PC-9 (cell line): ENCODE results near the gene PTPRD. TPM values are rescaled to one million over a fixed set of nuclear protein-coding genes. Genes with fewer than 3 reads are reported as not detected.

Experiments
- BruUV-seq: library from RNA; stranded (reverse); fragments of 400-500 nt; replicated peaks from 2 replicates; lab custom pipeline; 2021; lab: Mats Ljungman, UMichigan
- CTCF ChIA-PET: fragments of 300-600 bp; sonication (Branson Sonifier 250); formaldehyde crosslinking; loops from one replicate; lab custom pipeline; 2022; ENCODE audit warnings: antibody characterized with exemption; lab: Charles Lee
- POLR2A ChIA-PET: fragments of 300-600 bp; sonication (Branson Sonifier 250); formaldehyde crosslinking; loops from one replicate; lab custom pipeline; 2022; ENCODE audit warnings: antibody characterized with exemption; ENCODE audit not compliant: unreplicated experiment; lab: Charles Lee
- DNase-seq, 2 experiments: peaks; one replicate each; pipeline versions ENCODE4 v3.0.0 to v3.0.0-alpha.2; 2015 to 2022; ENCODE audit warnings: mixed read lengths in 1 of 2
- H2AFZ ChIP-seq: fragments of 200-600 bp; sonication (generic); 2 replicates; pipeline ENCODE4 v1.8.1; 2017; ENCODE audit warnings: antibody characterized with exemption
- H3F3A ChIP-seq: fragments of 200-600 bp; sonication (generic); 2 replicates; pipeline ENCODE4 v1.8.1; 2017; ENCODE audit warnings: antibody characterized with exemption, mild to moderate bottlenecking, low read depth; ENCODE audit not compliant: insufficient read depth
- H3K27ac ChIP-seq: fragments of 200-600 bp; sonication (generic); 2 replicates; pipeline ENCODE4 v1.6.1; 2016; ENCODE audit warnings: mixed run types
- H3K27me3 ChIP-seq: fragments of 200-600 bp; sonication (generic); 2 replicates; pipeline ENCODE4 v1.6.1; 2016; ENCODE audit warnings: low read depth, mixed run types; ENCODE audit not compliant: insufficient read depth
- H3K36me3 ChIP-seq: fragments of 200-600 bp; sonication (generic); 2 replicates; pipeline ENCODE4 v1.6.1; 2016; ENCODE audit warnings: low read depth, mixed run types
- H3K4me1 ChIP-seq: fragments of 200-600 bp; sonication (generic); replicated peaks from 2 replicates; pipeline ENCODE4 v1.6.1; 2016; ENCODE audit warnings: mixed run types; ENCODE audit not compliant: insufficient read depth
- H3K4me2 ChIP-seq: fragments of 200-600 bp; sonication (generic); 2 replicates; pipeline ENCODE4 v1.6.1; 2017; ENCODE audit warnings: mixed run types
- H3K4me3 ChIP-seq: fragments of 200-600 bp; sonication (generic); 2 replicates; pipeline ENCODE4 v1.6.1; 2016; ENCODE audit warnings: mixed run types
- H3K79me2 ChIP-seq: fragments of 200-600 bp; sonication (generic); 2 replicates; pipeline ENCODE4 v1.6.1; 2017; ENCODE audit warnings: low read depth, mixed run types
- H3K9me2 ChIP-seq: fragments of 200-600 bp; sonication (generic); 2 replicates; pipeline ENCODE4 v1.8.1; 2017; ENCODE audit warnings: mild to moderate bottlenecking; ENCODE audit not compliant: insufficient read depth
- H3K9me3 ChIP-seq: fragments of 200-600 bp; sonication (generic); 2 replicates; pipeline ENCODE4 v1.8.1; 2016; ENCODE audit warnings: low read depth; ENCODE audit not compliant: insufficient read depth
- H4K20me1 ChIP-seq: fragments of 200-600 bp; sonication (generic); 2 replicates; pipeline ENCODE4 v1.8.1; 2017; ENCODE audit not compliant: insufficient read depth
- CTCF ChIP-seq: fragments of 200-600 bp; sonication (generic); conservative IDR thresholded peaks from 2 replicates; pipeline ENCODE4 v1.6.1; 2017; ENCODE audit warnings: mixed run types, antibody characterized with exemption, mild to moderate bottlenecking, moderate library complexity
- EZH2 ChIP-seq: fragments of 200-600 bp; sonication (generic); IDR thresholded peaks from 2 replicates; pipeline ENCODE4 v1.8.0; 2017; ENCODE audit warnings: antibody characterized with exemption, low read depth
- intact Hi-C: fragments of 100-400 bp; cut with micrococcal nuclease; formaldehyde crosslinking; loops from one replicate; pipeline ENCODE4 v1.10.0; 2022; ENCODE audit not compliant: unreplicated experiment
- total RNA-seq: library from RNA; stranded (reverse); gene quantifications from 2 replicates; pipeline ENCODE4 v1.2.3, GENCODE V29; 2021

The PTPRD gene
- total RNA-seq, 1 experiment from 2014 or later = not detected

DNA sequence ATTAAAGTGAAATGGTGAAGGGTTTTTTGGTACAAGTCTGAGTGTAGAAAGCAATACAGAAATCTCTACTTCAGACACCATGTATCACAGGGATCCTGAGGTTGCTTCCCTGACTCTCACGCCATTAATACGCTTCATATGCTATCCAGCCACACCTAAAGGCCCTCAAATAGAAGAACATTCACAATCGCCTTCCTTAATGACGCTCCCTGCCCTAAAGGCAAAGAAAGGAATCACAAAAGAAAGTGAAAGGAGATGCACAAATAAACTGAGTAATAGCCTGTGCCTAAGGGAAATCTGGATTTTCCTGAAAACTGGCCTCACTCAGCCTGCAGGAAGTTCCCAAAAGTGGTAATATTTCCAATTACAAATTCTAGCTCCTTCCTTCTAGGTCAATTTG is 1810.6 kb downstream of the PTPRD start:
- no peak overlapping the region for H3K4me3 ChIP-seq
- no peak for DNase-seq
- no peak overlapping the region for H3K27ac ChIP-seq
- no peaks in the 10 kb centered on the region for H3K27me3 ChIP-seq
- H3K36me3 ChIP-seq = no peaks in the 10 kb centered on the region
- no peak for TF ChIP-seq CTCF
- no peak for TF ChIP-seq EZH2
- H3K79me2 ChIP-seq = no peaks in the 10 kb centered on the region
- H3K9me3 ChIP-seq = no peaks in the 10 kb centered on the region
- H3F3A ChIP-seq = no peaks in the 10 kb centered on the region
- H3K9me2 ChIP-seq = no peaks in the 10 kb centered on the region
- no peak overlapping the region for H3K4me2 ChIP-seq
- no peaks in the 10 kb centered on the region for H3K4me1 ChIP-seq
- ChIA-PET POLR2A (no interaction called here), CTCF (no interaction called here)
- intact Hi-C loops = no loop called here
- H2AFZ ChIP-seq = no peak overlapping the region
- H4K20me1 ChIP-seq = no peaks in the 10 kb centered on the region
- no TSS peak for BruUV-seq

DNA sequence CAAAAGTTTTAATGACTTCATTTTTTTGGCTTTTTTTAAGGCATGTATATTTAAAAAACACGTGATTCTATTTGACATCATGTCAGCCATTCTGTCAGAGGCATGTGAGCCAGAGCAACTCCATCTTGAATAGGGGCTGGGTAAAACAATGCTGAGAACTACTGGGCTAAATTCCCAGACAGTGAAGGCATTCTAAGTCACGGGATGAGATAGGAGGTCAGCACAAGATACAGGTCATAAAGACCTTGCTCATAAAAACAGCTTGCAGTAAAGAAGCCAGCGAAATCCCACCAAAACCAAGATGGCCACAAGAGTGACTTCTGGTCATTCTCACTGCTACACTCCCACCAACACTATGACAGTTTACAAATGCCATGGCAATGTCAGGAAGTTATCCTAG is 1812.6 kb downstream of the PTPRD start:
- Histone ChIP-seq H3K36me3 (no peaks in the 10 kb centered on the region), H3K9me3 (no peaks in the 10 kb centered on the region), H2AFZ (no peak overlapping the region), H3K4me1 (no peaks in the 10 kb centered on the region), H3K4me2 (no peak overlapping the region), H3K4me3 (no peak overlapping the region), H3F3A (no peaks in the 10 kb centered on the region), H3K27me3 (no peaks in the 10 kb centered on the region), H3K27ac (no peak overlapping the region), H4K20me1 (no peaks in the 10 kb centered on the region), H3K79me2 (no peaks in the 10 kb centered on the region), H3K9me2 (no peaks in the 10 kb centered on the region)
- ChIA-PET POLR2A (no interaction called here), CTCF (no interaction called here)
- no TSS peak for BruUV-seq
- intact Hi-C loops = no loop called here
- TF ChIP-seq EZH2 (no peak), CTCF (no peak)
- no peak for DNase-seq

DNA sequence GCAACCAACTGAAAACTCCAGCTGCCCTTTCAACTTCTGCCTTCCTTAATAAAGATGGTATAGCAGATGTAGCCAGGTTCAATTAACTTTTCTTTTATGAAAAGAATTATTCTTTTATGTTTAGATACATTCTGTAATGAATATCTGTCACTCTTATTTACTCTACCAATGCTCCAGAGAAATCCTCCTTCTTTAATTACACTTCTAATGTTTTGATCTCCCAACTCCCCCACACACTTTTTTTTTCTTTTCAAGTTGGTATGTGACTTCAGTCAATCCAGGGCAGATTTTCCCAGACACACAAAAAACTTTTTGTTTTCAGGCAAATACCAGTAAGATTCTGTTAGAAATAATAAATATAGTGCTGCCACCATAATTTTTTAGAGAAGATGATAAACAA is 1813.2 kb downstream of the PTPRD start:
- Histone ChIP-seq H3K9me3 (no peaks in the 10 kb centered on the region), H3K9me2 (no peaks in the 10 kb centered on the region), H2AFZ (no peak overlapping the region), H3K27me3 (no peaks in the 10 kb centered on the region), H3F3A (no peaks in the 10 kb centered on the region), H3K4me1 (no peaks in the 10 kb centered on the region), H3K36me3 (no peaks in the 10 kb centered on the region), H3K79me2 (no peaks in the 10 kb centered on the region), H3K4me3 (no peak overlapping the region), H3K4me2 (no peak overlapping the region), H4K20me1 (no peaks in the 10 kb centered on the region), H3K27ac (no peak overlapping the region)
- ChIA-PET POLR2A (interaction anchor here (0.6 kb wide), 1 partner anchor 9 kb away, joined by 3 read pairs; no protein-coding TSS in a partner anchor), CTCF (no interaction called here)
- no TSS peak for BruUV-seq
- TF ChIP-seq CTCF (no peak), EZH2 (no peak)
- DNase-seq = no peak
- intact Hi-C loops = no loop called here
